ENCODE data around the gene MYL11. TPM values are rescaled to one million over a fixed set of nuclear protein-coding genes. Genes with fewer than 3 reads are reported as not detected.

Gene MYL11
- total RNA-seq, 1 donor from 2014 or later: 0.64 TPM

- no peak for DNase-seq (ENCODE audit: low read depth in 2 of 2)
These were observed 21.0 kb upstream of the MYL11 start for GRCh38 chr16:30353438-30354129.

- DNase-seq (ENCODE audit: low read depth in 2 of 2): peak in 1 of 2 donors; percentile 36
These were observed 20.0 kb upstream of the MYL11 start for GRCh38 chr16:30354423-30355143.

GRCh38 chr16:30355144-30355953 is 19.3 kb upstream of the MYL11 start, which contains the start of gene CD2BP2:
Gene CD2BP2 (minus strand): TSS chr16:30355308. CDS start chr16:30354681, 627 bp downstream.
- DNase-seq (ENCODE audit: low read depth in 2 of 2): peak; percentile 96 to 99

GRCh38 chr16:30355954-30356308 is 18.7 kb upstream of the MYL11 start:
- DNase-seq (ENCODE audit: low read depth in 2 of 2): no peak

- no peak for DNase-seq (ENCODE audit: low read depth in 2 of 2)
These were observed 18.1 kb upstream of the MYL11 start for GRCh38 chr16:30356401-30357084.

GRCh38 chr16:30357085-30357714 is 17.4 kb upstream of the MYL11 start:
- DNase-seq (ENCODE audit: low read depth in 2 of 2): no peak

- no peak for DNase-seq (ENCODE audit: low read depth in 2 of 2)
These were observed 16.7 kb upstream of the MYL11 start for GRCh38 chr16:30357715-30358576.

- no peak for DNase-seq (ENCODE audit: low read depth in 2 of 2)
These were observed 16.0 kb upstream of the MYL11 start for GRCh38 chr16:30358577-30358936.

GRCh38 chr16:30358990-30359870 is 15.4 kb upstream of the MYL11 start:
- no peak for DNase-seq (ENCODE audit: low read depth in 2 of 2)

- DNase-seq (ENCODE audit: low read depth in 2 of 2): no peak
These were observed 14.8 kb upstream of the MYL11 start for GRCh38 chr16:30359871-30360170.

- DNase-seq (ENCODE audit: low read depth in 2 of 2): no peak
These were observed 13.4 kb upstream of the MYL11 start for GRCh38 chr16:30361180-30361579.

GRCh38 chr16:30365200-30365599 is 9.4 kb upstream of the MYL11 start:
- no peak for DNase-seq (ENCODE audit: low read depth in 2 of 2)

- DNase-seq (ENCODE audit: low read depth in 2 of 2): no peak
These were observed 8.1 kb upstream of the MYL11 start for GRCh38 chr16:30366511-30366910.

- no peak for DNase-seq (ENCODE audit: low read depth in 2 of 2)
These were observed 7.1 kb upstream of the MYL11 start for GRCh38 chr16:30367349-30368009.

- peak in 1 of 2 donors; percentile 59 for DNase-seq (ENCODE audit: low read depth in 2 of 2)
These were observed 6.3 kb upstream of the MYL11 start for GRCh38 chr16:30368122-30368791.

GRCh38 chr16:30368792-30369090 is 5.9 kb upstream of the MYL11 start:
- DNase-seq (ENCODE audit: low read depth in 2 of 2): no peak

- DNase-seq (ENCODE audit: low read depth in 2 of 2): no peak
These were observed 5.3 kb upstream of the MYL11 start for GRCh38 chr16:30369091-30369937.
